Breast epithelium (tissue), 3 donors: ENCODE results near the gene ZSWIM8.

ENCODE experiments used
- CTCF ChIP-seq, 3 donors: fragments of 450-650 bp; IDR thresholded peaks; one replicate each; pipeline ENCODE4 v1.5.1; 2016 to 2017; ENCODE audit warnings: antibody characterized with exemption in 3 of 3, mild to moderate bottlenecking in 3 of 3, moderate library complexity in 3 of 3
- POLR2A ChIP-seq: fragments of 450-650 bp; IDR thresholded peaks from one replicate; pipeline ENCODE4 v1.6.1; 2016; ENCODE audit warnings: antibody characterized with exemption, mild to moderate bottlenecking, moderate library complexity
- POLR2AphosphoS5 ChIP-seq, 3 donors: sonication (generic); formaldehyde crosslinking; IDR thresholded peaks; one replicate each; pipeline ENCODE4 v1.6.1; 2017; ENCODE audit warnings: antibody characterized with exemption in 3 of 3

- TF ChIP-seq POLR2AphosphoS5 (IDR thresholded peaks at IDR 0.05) = no peak
- no peak for TF ChIP-seq CTCF (IDR thresholded peaks at IDR 0.05)
- TF ChIP-seq POLR2A = no peak
Measured at GRCh38 chr10:73765066-73765465, 20.3 kb upstream of the ZSWIM8 start.
